Panc1 (cell line): ENCODE data around the gene INSC. TPM values are rescaled to one million over a fixed set of nuclear protein-coding genes. Genes with fewer than 3 reads are reported as not detected.

Source experiments
- ATAC-seq: fragments of 200-7000 bp; cut with Tn5 transposase; 2 replicates; pipeline ENCODE4 v1.9.1; 2020; ENCODE audit warnings: mild to moderate bottlenecking, moderate library complexity
- BruUV-seq: library from RNA; stranded (reverse); fragments of 400-500 nt; replicated peaks from 2 replicates; lab custom pipeline; 2021; lab: Mats Ljungman, UMichigan
- CTCF ChIA-PET: fragments of 300-600 bp; sonication (Branson Sonifier 250); formaldehyde crosslinking; loops from one replicate; lab custom pipeline; 2022; ENCODE audit warnings: antibody characterized with exemption; lab: Charles Lee
- POLR2A ChIA-PET: fragments of 300-600 bp; sonication (Branson Sonifier 250); formaldehyde crosslinking; loops from one replicate; lab custom pipeline; 2022; ENCODE audit warnings: antibody characterized with exemption; lab: Charles Lee
- DNase-seq: peaks from one replicate; pipeline ENCODE4 v3.0.0-alpha.2; 2010; ENCODE audit warnings: low read depth, low spot score
- H3K27ac ChIP-seq: 2 replicates; pipeline ENCODE4 v1.5.1; 2011; ENCODE audit warnings: mild to moderate bottlenecking, low read length, inconsistent platforms
- H3K27me3 ChIP-seq: fragments of 200-500 bp; sonication (Bioruptor generic); 2 replicates; pipeline ENCODE4 v1.6.0; 2014; ENCODE audit warnings: low read length, inconsistent platforms; ENCODE audit not compliant: control insufficient read depth, insufficient read depth
- H3K36me3 ChIP-seq: fragments of 200-500 bp; sonication (Bioruptor generic); 2 replicates; pipeline ENCODE4 v1.5.1; 2014; ENCODE audit warnings: inconsistent platforms, mild to moderate bottlenecking, low read length, moderate library complexity; ENCODE audit not compliant: control insufficient read depth, insufficient read depth
- H3K4me1 ChIP-seq: 2 replicates; pipeline ENCODE4 v1.5.1; 2011; ENCODE audit warnings: inconsistent platforms, mild to moderate bottlenecking, low read length, moderate library complexity; ENCODE audit not compliant: control insufficient read depth, insufficient read depth
- H3K4me3 ChIP-seq, 2 experiments: 2 replicates each; pipeline ENCODE4 v1.5.1; 2011 to 2012; ENCODE audit warnings: low read depth in 2 of 2, low read length in 2 of 2, mild to moderate bottlenecking in 2 of 2, inconsistent platforms in 1 of 2, moderate library complexity in 1 of 2
- H3K9me3 ChIP-seq: fragments of 200-500 bp; sonication (Bioruptor generic); 2 replicates; pipeline ENCODE4 v1.5.1; 2014; ENCODE audit warnings: low read depth, mild to moderate bottlenecking, inconsistent platforms, low read length, moderate library complexity; ENCODE audit not compliant: control insufficient read depth, insufficient read depth
- CTCF ChIP-seq: fragments of 450-650 bp; IDR thresholded peaks from 2 replicates; pipeline ENCODE4 v1.5.1; 2017; ENCODE audit warnings: mild to moderate bottlenecking
- POLR2AphosphoS5 ChIP-seq: IDR thresholded peaks from 2 replicates; pipeline ENCODE4 v1.6.1; 2012; ENCODE audit warnings: mild to moderate bottlenecking, low read depth, low read length, moderate library complexity
- REST ChIP-seq, 2 experiments: IDR thresholded peaks; 2 replicates each; pipeline ENCODE4 v1.6.1; 2011 to 2012; ENCODE audit warnings: low read depth in 2 of 2, control low read depth in 1 of 2, low read length in 1 of 2, mild to moderate bottlenecking in 1 of 2, moderate library complexity in 1 of 2; ENCODE audit not compliant: insufficient read depth in 1 of 2
- SIN3A ChIP-seq: IDR thresholded peaks from 2 replicates; pipeline ENCODE4 v1.6.1; 2012; ENCODE audit warnings: low read depth, mild to moderate bottlenecking, low read length, moderate library complexity, borderline replicate concordance; ENCODE audit not compliant: insufficient read depth
- TCF7L2 ChIP-seq: IDR thresholded peaks from 2 replicates; pipeline ENCODE4 v1.6.1; 2011; ENCODE audit warnings: mild to moderate bottlenecking, low read depth, low read length, inconsistent platforms
- in situ Hi-C: cut with HindIII; loops from 2 replicates; pipeline ENCODE4 v1.10.0; 2016; ENCODE audit warnings: low sequenced_read_pairs, low pct_unique_long_range_greater_than_20kb
- intact Hi-C: fragments of 100-400 bp; cut with micrococcal nuclease; formaldehyde crosslinking; loops from one replicate; pipeline ENCODE4 v1.10.0; 2022; ENCODE audit not compliant: unreplicated experiment
- total RNA-seq: library from RNA; stranded (reverse); gene quantifications from one replicate; pipeline ENCODE4 v1.2.1, GENCODE V29; 2021; ENCODE audit not compliant: unreplicated experiment

INSC gene
- total RNA-seq, 1 experiment from 2014 or later: 0.08 TPM

- CTCF ChIA-PET: no interaction called here
- ATAC-seq: no peak
- no peaks in the 10 kb centered on the region for H3K9me3 ChIP-seq
- no peaks in the 10 kb centered on the region for H3K36me3 ChIP-seq
- H3K27me3 ChIP-seq: no peaks in the 10 kb centered on the region
- POLR2A ChIA-PET: no interaction called here
- no peaks in the 10 kb centered on the region for H3K4me1 ChIP-seq
- BruUV-seq: no TSS peak
- TF ChIP-seq REST (IDR thresholded peaks at IDR 0.05; ENCODE audit: insufficient read depth in 1 of 2, low read depth in 2 of 2, low read length in 1 of 2): no peak
- no peak for TF ChIP-seq CTCF
- no peak for TF ChIP-seq POLR2AphosphoS5
- TF ChIP-seq SIN3A: no peak
- TF ChIP-seq TCF7L2: no peak
- intact Hi-C loops: no loop called here
- DNase-seq: no peak
- H3K27ac ChIP-seq: no peak overlapping the region
- no peak overlapping the region for H3K4me3 ChIP-seq
- in situ Hi-C loops: no loop called here
Measured at GRCh38 chr11:15232496-15232895, 117.8 kb downstream of the INSC start.

- POLR2A ChIA-PET: no interaction called here
- H3K9me3 ChIP-seq: no peaks in the 10 kb centered on the region
- ATAC-seq: no peak
- no TSS peak for BruUV-seq
- CTCF ChIA-PET: no interaction called here
- no peak for DNase-seq
- TF ChIP-seq REST (IDR thresholded peaks at IDR 0.05; ENCODE audit: insufficient read depth in 1 of 2, low read depth in 2 of 2, low read length in 1 of 2) (no peak), CTCF (no peak), TCF7L2 (no peak), POLR2AphosphoS5 (no peak), SIN3A (no peak)
- no peaks in the 10 kb centered on the region for H3K27me3 ChIP-seq
- H3K4me1 ChIP-seq: no peaks in the 10 kb centered on the region
- H3K36me3 ChIP-seq: no peaks in the 10 kb centered on the region
- H3K4me3 ChIP-seq: no peak overlapping the region
- H3K27ac ChIP-seq: no peak overlapping the region
- intact Hi-C loops: no loop called here
- in situ Hi-C loops: no loop called here
Measured at GRCh38 chr11:15233371-15234165, 118.8 kb downstream of the INSC start.
